GM12892 (cell line): ENCODE data around the gene ARHGAP26.

Experiments
- POLR2A ChIP-seq: IDR thresholded peaks from 2 replicates; pipeline ENCODE4 v1.6.1; 2011; ENCODE audit warnings: low read depth, low read length, control low read depth
- POLR2AphosphoS5 ChIP-seq: IDR thresholded peaks from 2 replicates; pipeline ENCODE4 v1.6.1; 2011; ENCODE audit warnings: low read depth, low read length, control low read depth

DNA sequence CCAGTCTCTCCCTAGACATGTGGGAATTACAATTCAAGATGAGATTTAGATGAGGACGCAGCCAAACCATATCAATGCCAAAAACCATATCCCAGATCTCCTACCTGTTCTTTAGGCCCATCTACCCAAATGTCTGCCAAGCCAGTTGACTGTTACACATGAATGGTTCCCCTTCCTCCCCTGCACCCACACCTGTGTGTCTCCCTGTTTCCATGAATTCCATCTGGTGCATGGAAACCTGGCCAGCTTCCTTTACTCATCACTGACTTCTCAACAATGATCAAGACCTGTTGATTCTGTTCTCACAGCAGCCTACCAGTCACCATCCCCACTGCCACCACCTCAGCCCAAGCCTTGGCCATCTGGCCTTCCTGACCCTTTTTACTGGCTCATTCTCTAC lies 410.6 kb downstream of the ARHGAP26 start:
- TF ChIP-seq POLR2A (no peak), POLR2AphosphoS5 (no peak)
